ENCODE data around the gene A3GALT2.
"Not testable (repeated sequence)": the region's sequence is repeated elsewhere in the genome, so short reads cannot be mapped to it uniquely, and the experiment has no call there.

A3GALT2 gene

DNA sequence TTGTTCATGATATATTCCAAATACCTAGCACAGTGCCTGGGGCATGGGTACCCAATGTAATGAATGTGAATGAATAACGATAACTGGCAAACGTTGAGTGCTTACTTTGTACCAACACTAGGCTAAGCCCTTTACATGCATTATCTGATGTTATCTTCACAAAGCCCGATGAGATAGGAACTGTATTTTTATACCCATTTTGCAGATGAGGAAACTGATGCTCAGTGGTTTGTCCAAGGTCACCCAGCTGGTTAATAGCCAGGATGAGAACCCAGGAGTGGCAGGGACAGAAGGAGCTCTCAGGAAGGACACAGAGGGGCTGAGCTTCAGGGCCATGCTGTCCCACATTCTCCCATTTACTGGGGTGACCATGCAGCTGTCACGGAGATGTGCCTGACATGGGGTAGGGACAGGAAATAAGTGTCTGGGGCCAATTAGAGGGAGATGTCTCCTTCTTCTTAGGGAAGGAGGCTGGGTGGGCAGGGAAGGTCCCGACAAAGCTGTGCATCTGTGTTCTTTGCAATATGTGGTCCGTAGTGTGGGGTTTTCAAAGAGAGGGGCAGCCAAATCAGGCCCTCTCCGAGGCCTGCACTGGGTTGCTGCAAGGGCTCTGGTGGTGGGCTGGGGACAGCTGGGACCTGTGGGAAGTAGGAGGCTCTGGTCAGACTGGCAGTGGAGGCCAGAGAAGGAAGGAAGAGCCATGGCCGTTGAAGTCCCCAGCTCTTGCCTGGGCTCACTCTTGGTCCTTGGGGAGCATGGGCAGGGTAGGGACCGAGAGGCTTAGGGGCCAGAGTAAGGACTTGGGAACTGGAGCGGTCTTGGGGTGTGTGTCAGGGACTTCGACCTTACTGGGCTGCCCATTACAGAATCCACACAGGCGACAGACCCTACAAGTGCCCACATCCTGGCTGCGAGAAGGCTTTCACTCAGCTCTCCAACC, 26.6 kb downstream of the A3GALT2 start:
- peak overlapping the region; percentile 4 for H3K27ac Mint-ChIP-seq
- intact Hi-C loops (cut with micrococcal nuclease): loop anchor here (1.0 to 5.0 kb wide), 4 partner anchors 43 to 318 kb away; no protein-coding TSS in a partner anchor
- H3K9me3 Mint-ChIP-seq: no peaks in the 10 kb centered on the region
- H3K4me3 Mint-ChIP-seq: no peak overlapping the region
- H3K27me3 Mint-ChIP-seq: no peaks in the 10 kb centered on the region
- H3K36me3 Mint-ChIP-seq (ENCODE audit: low read depth): peaks cover 81% of the 10 kb centered on the region
- H3K4me1 Mint-ChIP-seq (ENCODE audit: low read depth): peaks cover 16% of the 10 kb centered on the region

DNA sequence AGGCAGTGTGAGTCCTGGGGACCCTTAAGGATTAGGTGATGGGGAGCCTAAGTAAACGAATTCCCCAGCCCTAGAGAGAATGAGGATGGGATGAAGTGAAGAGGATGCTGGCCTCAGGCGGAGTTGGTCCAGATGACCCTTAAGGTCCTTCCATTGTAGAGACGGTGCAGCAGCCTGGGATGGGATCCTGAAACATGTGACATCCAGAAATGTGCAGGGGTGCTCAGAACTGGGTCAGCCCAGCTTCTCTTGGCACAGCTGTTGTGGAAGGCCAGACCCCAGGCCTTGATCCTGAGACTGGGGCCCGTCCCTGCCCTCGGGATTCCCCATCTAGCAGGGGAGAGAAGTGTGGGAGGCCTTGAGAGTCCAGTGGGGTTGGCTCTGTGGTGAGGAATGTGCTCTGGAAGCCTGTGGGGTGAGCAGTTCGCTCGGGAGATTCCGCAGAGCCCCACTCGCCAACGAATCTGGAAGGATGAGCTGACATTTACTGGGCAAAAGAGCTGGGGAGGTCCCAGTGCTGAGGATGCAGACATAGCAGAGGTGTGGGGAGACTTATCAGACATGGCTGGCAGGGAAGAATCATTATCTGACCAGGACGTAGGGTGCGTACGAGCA, 28.1 kb downstream of the A3GALT2 start:
- H3K9me3 Mint-ChIP-seq: no peaks in the 10 kb centered on the region
- no peak overlapping the region for H3K27ac Mint-ChIP-seq
- no peaks in the 10 kb centered on the region for H3K27me3 Mint-ChIP-seq
- peaks cover 79% of the 10 kb centered on the region for H3K36me3 Mint-ChIP-seq (ENCODE audit: low read depth)
- H3K4me3 Mint-ChIP-seq: no peak overlapping the region
- H3K4me1 Mint-ChIP-seq (ENCODE audit: low read depth): peaks cover 6% of the 10 kb centered on the region
- intact Hi-C loops (cut with micrococcal nuclease): no loop called here

DNA sequence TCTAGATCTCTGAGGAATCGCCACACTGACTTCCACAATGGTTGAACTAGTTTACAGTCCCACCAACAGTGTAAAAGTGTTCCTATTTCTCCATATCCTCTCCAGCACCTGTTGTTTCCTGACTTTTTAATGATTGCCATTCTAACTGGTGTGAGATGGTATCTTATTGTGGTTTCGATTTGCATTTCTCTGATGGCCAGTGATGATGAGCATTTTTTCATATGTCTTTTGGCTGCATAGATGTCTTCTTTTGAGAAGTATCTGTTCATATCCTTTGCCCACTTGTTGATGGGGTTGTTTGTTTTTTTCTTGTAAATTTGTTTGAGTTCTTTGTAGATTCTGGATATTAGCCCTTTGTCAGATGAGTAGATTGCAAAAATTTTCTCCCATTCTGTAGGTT, 30.3 kb downstream of the A3GALT2 start:
- H3K9me3 Mint-ChIP-seq, H3K27ac Mint-ChIP-seq: not testable (repeated sequence)

DNA sequence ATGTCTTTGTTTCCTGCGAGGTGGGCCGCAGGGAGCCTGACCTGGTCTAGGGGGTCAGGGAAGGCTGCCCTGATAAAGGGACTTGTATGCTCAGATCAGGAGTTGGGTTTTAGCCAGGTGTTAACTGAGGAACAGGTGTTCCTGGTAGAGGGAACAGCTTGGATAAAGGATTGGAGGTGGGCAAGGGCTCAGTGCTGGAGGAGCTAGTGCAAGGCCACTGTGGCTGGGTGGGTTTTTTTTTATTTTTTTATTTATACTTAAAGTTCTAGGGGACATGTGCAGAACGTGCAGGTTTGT, 31.1 kb downstream of the A3GALT2 start:
- intact Hi-C loops (cut with micrococcal nuclease): no loop called here
- no peaks in the 10 kb centered on the region for H3K9me3 Mint-ChIP-seq

More for the DNA sequence above, 30.3 kb downstream of the A3GALT2 start:
- Mint-ChIP-seq H3K36me3 (ENCODE audit: low read depth) (peaks cover 77% of the 10 kb centered on the region), H3K4me1 (ENCODE audit: low read depth) (peaks cover 14% of the 10 kb centered on the region)
- H3K27me3 Mint-ChIP-seq; intact Hi-C loops (cut with micrococcal nuclease); H3K4me3 Mint-ChIP-seq: not testable (repeated sequence)

DNA sequence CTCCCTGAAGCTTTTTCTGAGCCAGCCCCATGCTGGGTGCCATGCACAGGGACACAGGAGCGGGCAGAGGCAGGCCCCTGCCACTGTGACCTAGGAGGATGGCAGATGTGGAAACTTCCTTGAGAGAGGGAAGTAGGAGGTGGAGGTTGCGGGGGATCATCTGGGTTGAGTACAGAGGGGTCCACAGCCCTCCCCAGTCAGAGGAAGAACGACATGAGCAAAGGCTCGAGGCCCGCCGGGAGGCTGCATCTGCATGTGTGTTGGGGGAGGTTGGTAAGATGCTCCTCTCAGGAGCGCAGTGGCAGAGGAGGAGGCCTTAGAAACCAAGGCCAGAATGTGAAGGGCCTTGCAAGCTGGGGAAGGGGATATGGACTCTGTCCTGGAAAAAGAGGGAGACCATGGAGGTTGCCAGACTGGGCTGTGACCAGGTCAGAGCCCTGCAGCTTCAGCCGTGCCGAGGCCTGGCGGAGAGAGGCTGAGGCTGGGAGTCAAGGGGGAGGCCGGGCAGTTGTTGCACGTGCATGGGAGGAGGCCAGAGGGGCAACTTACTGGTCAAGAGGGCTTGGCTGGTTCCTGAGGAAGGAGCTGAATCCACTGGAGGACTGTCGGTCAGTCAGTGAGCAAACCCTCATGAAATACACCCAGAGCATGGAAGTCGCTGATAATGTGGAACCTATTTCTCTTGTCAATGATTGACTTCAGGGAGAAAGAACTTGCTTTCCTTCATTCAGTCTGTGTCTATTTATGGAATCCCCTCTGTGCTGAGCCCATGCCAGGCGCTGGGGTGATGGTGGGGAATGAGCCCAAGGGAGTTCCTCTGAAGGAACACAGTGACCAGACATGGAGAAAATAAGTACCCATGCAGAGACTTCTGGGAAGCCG, 31.7 kb downstream of the A3GALT2 start:
- no peaks in the 10 kb centered on the region for H3K9me3 Mint-ChIP-seq

More for the DNA sequence above, 31.1 kb downstream of the A3GALT2 start:
- H3K36me3 Mint-ChIP-seq (ENCODE audit: low read depth): peaks cover 75% of the 10 kb centered on the region
- H3K4me3 Mint-ChIP-seq: no peak overlapping the region
- H3K4me1 Mint-ChIP-seq (ENCODE audit: low read depth): peaks cover 9% of the 10 kb centered on the region
- no peaks in the 10 kb centered on the region for H3K27me3 Mint-ChIP-seq
- no peak overlapping the region for H3K27ac Mint-ChIP-seq

DNA sequence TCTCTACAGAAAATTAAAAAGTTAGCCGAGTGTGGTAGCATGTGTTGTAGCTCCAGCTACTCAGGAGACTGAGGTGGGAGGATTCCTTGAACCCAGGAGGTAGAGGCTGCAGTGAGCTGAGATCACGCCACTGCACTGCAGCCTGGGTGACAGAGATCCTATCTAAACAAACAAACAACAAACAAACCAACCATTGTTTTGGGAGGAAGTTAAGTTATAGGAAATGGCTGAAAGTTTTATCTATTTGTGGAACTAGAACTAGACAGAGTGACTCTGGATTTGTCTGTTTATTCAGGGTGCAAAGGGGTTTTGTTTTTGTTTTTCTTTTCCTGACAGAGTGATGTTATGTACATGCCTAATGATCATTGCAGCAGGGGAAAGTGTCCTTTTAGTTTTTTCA, 33.6 kb downstream of the A3GALT2 start:
- H3K27ac Mint-ChIP-seq: no peak overlapping the region

More for the DNA sequence above, 31.7 kb downstream of the A3GALT2 start:
- Mint-ChIP-seq H3K27me3 (no peaks in the 10 kb centered on the region), H3K27ac (no peak overlapping the region), H3K36me3 (ENCODE audit: low read depth) (peaks cover 75% of the 10 kb centered on the region), H3K4me1 (ENCODE audit: low read depth) (peaks cover 9% of the 10 kb centered on the region), H3K4me3 (no peak overlapping the region)
- intact Hi-C loops (cut with micrococcal nuclease): no loop called here

DNA sequence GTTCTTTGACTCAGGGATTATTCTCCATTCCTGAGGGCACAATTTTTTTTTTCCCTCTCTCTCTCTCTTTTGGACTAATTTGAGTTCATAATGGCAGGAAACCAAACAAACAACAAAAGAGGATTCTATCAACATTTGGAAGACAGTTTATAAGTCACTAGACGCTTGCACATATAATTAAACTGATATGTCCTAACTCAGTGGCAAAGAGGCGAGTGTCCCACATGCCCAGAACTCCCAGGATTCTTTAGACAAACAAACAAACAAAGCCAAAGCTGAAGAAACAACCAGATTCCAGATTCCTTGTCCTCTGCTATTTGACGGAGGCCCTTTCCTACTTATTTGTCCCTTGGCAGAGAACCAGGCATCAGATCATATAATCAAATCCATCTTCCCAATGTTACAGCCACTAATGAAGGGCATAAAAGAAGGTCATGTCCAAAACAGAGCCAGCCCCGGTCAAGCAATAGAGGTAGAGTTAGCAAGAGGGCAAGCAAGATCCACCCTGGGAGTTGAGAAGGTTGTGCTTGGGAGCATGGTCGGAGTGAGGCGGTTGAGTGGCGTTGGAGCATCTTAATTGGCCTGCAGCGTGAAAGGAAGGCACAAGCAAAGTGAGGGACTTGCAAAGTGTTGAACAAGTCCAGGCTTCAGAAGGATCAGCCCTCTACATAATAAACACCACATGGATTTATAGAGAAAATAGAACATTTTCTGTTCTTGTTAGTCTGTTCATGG, 34.3 kb downstream of the A3GALT2 start:
- no peak overlapping the region for H3K27ac Mint-ChIP-seq
- no peak overlapping the region for H3K4me3 Mint-ChIP-seq
- no peaks in the 10 kb centered on the region for H3K9me3 Mint-ChIP-seq
- peaks cover 9% of the 10 kb centered on the region for H3K4me1 Mint-ChIP-seq (ENCODE audit: low read depth)
- H3K27me3 Mint-ChIP-seq: no peaks in the 10 kb centered on the region
- intact Hi-C loops (cut with micrococcal nuclease): no loop called here
- H3K36me3 Mint-ChIP-seq (ENCODE audit: low read depth): peaks cover 80% of the 10 kb centered on the region

More for the DNA sequence above, 33.6 kb downstream of the A3GALT2 start:
- Mint-ChIP-seq H3K4me1 (ENCODE audit: low read depth) (peaks cover 9% of the 10 kb centered on the region), H3K9me3 (no peaks in the 10 kb centered on the region), H3K27me3 (no peaks in the 10 kb centered on the region), H3K36me3 (ENCODE audit: low read depth) (peaks cover 75% of the 10 kb centered on the region), H3K4me3 (no peak overlapping the region)
- intact Hi-C loops (cut with micrococcal nuclease): no loop called here

DNA sequence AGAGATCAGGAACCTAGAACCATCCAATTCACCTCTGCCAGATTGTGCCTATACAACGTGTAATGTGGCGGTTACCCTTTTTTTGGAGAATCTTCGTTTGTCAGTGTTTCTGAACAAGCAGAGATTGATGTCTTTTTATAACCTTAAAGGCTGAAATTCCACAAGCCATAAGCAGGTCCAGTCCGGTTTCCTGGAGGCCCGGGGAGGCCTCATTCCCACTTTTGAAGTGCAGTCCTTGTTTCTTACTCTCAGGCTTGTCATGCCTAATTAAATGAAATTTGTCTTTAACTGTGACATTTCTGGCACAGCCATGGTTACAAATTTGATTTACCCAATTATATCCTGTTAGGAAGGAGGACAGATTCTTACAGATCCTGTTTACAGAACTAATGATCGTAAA, 36.8 kb downstream of the A3GALT2 start:
- Mint-ChIP-seq H3K27me3 (no peaks in the 10 kb centered on the region), H3K4me3 (no peak overlapping the region), H3K27ac (no peak overlapping the region), H3K4me1 (ENCODE audit: low read depth) (peaks cover 9% of the 10 kb centered on the region), H3K9me3 (no peaks in the 10 kb centered on the region), H3K36me3 (ENCODE audit: low read depth) (peaks cover 93% of the 10 kb centered on the region)
- intact Hi-C loops (cut with micrococcal nuclease): no loop called here

DNA sequence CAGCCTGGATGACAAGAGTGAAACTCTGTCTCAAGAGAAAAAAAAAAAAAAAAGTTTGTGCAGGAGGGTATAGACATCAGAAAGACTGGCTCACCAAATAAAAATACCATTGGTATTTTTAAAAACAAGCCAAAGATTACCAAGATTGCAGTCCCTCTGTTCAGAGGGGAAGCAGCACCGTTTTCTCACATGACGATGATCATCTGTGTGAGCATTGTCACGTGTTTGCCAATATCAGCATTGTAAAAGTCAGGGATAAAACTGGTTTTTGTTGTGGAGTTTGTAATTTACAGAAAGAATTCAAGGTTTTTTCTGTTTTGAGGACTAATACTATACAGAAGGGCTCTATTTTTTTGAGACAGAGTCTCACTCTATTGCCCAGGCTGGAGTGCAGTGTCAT, 38.1 kb downstream of the A3GALT2 start:
- Mint-ChIP-seq H3K4me1 (ENCODE audit: low read depth) (peaks cover 9% of the 10 kb centered on the region), H3K9me3 (no peaks in the 10 kb centered on the region), H3K27ac (no peak overlapping the region), H3K27me3 (no peaks in the 10 kb centered on the region), H3K4me3 (no peak overlapping the region), H3K36me3 (ENCODE audit: low read depth) (peaks cover 94% of the 10 kb centered on the region)
- intact Hi-C loops (cut with micrococcal nuclease): no loop called here

DNA sequence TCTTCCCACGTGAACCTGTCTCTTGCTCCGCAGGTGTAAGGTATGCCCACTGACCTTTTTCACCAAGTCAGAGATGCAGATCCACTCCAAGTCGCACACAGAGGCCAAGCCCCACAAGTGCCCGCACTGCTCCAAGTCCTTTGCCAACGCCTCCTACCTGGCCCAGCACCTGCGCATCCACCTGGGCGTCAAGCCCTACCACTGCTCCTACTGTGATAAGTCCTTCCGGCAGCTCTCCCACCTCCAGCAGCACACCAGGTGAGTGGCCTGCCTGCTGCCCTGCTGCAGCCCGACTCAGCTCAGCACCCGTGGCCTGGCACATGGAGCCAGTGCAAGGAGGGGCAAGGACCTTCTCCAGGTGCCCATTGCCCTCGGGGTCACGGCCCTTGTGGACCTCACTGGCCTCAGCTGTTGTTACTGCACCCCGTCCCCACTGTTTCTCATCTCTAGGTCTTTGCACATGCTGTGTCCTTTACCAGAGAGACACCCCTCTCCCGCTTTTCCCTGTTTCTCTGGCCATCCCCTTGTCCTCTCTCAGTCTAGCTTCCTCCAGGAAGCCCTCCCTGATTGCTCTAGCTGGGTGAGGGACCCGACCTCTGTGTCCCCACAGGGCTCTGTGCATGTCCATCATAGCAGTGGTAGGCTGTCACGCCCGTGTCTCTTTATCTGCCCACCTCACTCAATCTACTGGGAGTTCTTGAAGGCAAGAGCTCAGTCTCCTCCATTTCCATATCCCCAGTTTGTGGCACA, 39.2 kb downstream of the A3GALT2 start:
- Mint-ChIP-seq H3K4me3 (no peak overlapping the region), H3K36me3 (ENCODE audit: low read depth) (peaks cover 95% of the 10 kb centered on the region), H3K4me1 (ENCODE audit: low read depth) (peaks cover 3% of the 10 kb centered on the region), H3K27me3 (no peaks in the 10 kb centered on the region), H3K27ac (no peak overlapping the region), H3K9me3 (no peaks in the 10 kb centered on the region)
- intact Hi-C loops (cut with micrococcal nuclease): no loop called here

DNA sequence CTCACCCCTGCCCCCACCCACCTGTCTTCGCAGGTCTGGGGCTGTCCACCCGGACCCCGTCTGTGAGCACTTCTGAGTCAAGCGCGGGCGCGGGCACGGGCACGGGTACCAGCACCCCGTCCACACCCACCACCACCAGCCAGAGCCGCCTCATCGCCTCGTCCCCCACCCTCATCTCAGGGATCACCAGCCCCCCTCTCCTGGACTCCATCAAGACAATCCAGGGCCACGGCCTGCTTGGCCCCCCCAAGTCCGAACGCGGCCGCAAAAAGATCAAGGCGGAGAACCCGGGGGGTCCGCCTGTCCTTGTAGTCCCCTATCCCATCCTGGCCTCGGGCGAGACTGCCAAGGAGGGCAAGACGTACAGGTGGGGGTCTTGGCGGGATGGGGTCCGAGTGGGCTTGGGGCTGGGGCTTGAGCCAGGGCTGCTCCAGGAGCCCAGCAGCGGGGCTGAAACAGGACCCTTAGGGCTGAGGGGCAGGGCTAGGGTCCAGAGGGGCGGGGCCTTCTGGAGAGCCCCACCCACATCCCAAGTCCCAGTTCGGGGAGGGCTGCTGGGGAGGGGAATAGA, 40.7 kb downstream of the A3GALT2 start:
- H3K27ac Mint-ChIP-seq: no peak overlapping the region
- H3K9me3 Mint-ChIP-seq: no peaks in the 10 kb centered on the region
- no peaks in the 10 kb centered on the region for H3K4me1 Mint-ChIP-seq (ENCODE audit: low read depth)
- H3K27me3 Mint-ChIP-seq: no peaks in the 10 kb centered on the region
- intact Hi-C loops (cut with micrococcal nuclease): no loop called here
- no peak overlapping the region for H3K4me3 Mint-ChIP-seq
- H3K36me3 Mint-ChIP-seq (ENCODE audit: low read depth): peaks cover 98% of the 10 kb centered on the region

DNA sequence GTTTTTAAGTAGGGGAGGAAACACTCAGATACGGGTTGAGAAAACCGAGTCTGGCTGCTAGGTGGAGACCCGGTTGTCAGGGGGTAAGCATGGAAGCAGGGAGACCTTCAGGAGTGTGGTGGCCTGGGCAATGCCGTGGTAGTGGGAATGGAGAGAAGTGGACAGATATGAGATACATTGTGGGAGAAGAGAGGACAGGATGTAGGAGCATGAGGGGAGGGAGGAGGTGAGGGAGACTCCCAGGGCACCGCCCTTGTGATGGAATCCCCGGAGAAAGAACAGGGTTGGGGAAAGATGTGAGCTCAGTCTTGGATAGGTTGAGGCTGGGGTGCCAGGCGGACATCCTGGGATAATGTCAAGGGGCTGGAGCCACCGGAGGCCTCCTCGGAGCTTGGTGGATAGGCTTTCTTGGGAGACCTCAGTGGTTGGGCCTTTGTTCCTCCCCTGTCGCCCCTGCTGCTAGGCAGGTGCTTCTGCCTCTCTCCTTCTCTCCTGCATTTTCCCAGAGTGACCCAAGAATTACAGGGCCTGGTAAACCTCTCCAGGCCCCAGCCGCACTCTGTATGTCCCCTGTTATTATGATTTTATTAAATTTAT, 43.3 kb downstream of the A3GALT2 start:
- intact Hi-C loops (cut with micrococcal nuclease): no loop called here
- Mint-ChIP-seq H3K4me1 (ENCODE audit: low read depth) (peaks cover 2% of the 10 kb centered on the region), H3K36me3 (ENCODE audit: low read depth) (peaks cover 93% of the 10 kb centered on the region), H3K9me3 (no peaks in the 10 kb centered on the region), H3K4me3 (no peak overlapping the region), H3K27ac (no peak overlapping the region), H3K27me3 (no peaks in the 10 kb centered on the region)

Data from dendritic cell treated with granulocyte-macrophage colony-stimulating factor and Interleukin-4, amounts not matched to agents 40 ng/mL and 50 ng/mL, for 4 days (primary cell).